Skeletal muscle cell (primary cell): Measurements from ENCODE around the gene POFUT2.

Experiments
- DNase-seq: peaks from one replicate; pipeline ENCODE4 v3.0.0-alpha.2; 2010; ENCODE audit warnings: low read depth
- H3K4me3 ChIP-seq: 2 replicates; pipeline ENCODE4 v1.5.1; 2011; ENCODE audit warnings: low read depth, mild to moderate bottlenecking, control low read depth, low read length, moderate library complexity

Gene POFUT2

GRCh38 chr21:45215213-45215612 lies 72.5 kb downstream of the POFUT2 start:
- H3K4me3 ChIP-seq = no peak overlapping the region
- no peak for DNase-seq
